IMR-90 (cell line): ENCODE measurements around the gene TBC1D12. TPM values are rescaled to one million over a fixed set of nuclear protein-coding genes. Genes with fewer than 3 reads are reported as not detected.

Source experiments
- ATAC-seq: fragments of 200-7000 bp; cut with Tn5 transposase; 2 replicates; pipeline ENCODE4 v1.9.1; 2020; ENCODE audit warnings: low read depth, mild to moderate bottlenecking, moderate library complexity
- BruUV-seq: library from RNA; stranded (reverse); fragments of 400-500 nt; replicated peaks from 2 replicates; lab custom pipeline; 2021; lab: Mats Ljungman, UMichigan
- CTCF ChIA-PET: fragments of 300-600 bp; formaldehyde crosslinking; extraction: SDS; loops from one replicate; lab custom pipeline; 2021; ENCODE audit warnings: antibody characterized with exemption; lab: Yijun Ruan, JAX
- POLR2A ChIA-PET: fragments of 300-600 bp; sonication (Branson Sonifier 250); formaldehyde crosslinking; loops from one replicate; lab custom pipeline; 2022; ENCODE audit warnings: antibody characterized with exemption; ENCODE audit not compliant: unreplicated experiment; lab: Charles Lee
- DNase-seq: peaks from one replicate; pipeline ENCODE4 v3.0.0; 2013
- H2AFZ ChIP-seq: replicated peaks from 2 replicates; pipeline ENCODE3; 2013; ENCODE audit warnings: low read length, mild to moderate bottlenecking; ENCODE audit not compliant: poor library complexity
- H2AK5ac ChIP-seq: 2 replicates; pipeline ENCODE4 v1.6.1; 2013; ENCODE audit warnings: low read depth, low read length, inconsistent platforms
- H2AK9ac ChIP-seq: replicated peaks from 2 replicates; pipeline ENCODE3; 2013; ENCODE audit warnings: mild to moderate bottlenecking, low read depth, low read length, moderate library complexity; ENCODE audit not compliant: poor library complexity
- H2BK120ac ChIP-seq: 2 replicates; pipeline ENCODE4 v1.6.1; 2013; ENCODE audit warnings: low read depth, low read length, inconsistent platforms
- H2BK15ac ChIP-seq: 3 replicates; pipeline ENCODE4 v1.6.1; 2013; ENCODE audit warnings: low read depth, low read length, inconsistent platforms
- H2BK20ac ChIP-seq: 2 replicates; pipeline ENCODE4 v1.6.1; 2013; ENCODE audit warnings: low read depth, mild to moderate bottlenecking, inconsistent platforms, low read length, moderate library complexity
- H2BK5ac ChIP-seq: 2 replicates; pipeline ENCODE4 v1.6.1; 2013; ENCODE audit warnings: mild to moderate bottlenecking, low read depth, low read length, inconsistent platforms; ENCODE audit not compliant: poor library complexity, severe bottlenecking
- H3K14ac ChIP-seq: replicated peaks from 2 replicates; pipeline ENCODE4 v1.6.1; 2013; ENCODE audit warnings: low read depth, low read length, inconsistent platforms
- H3K18ac ChIP-seq: 2 replicates; pipeline ENCODE4 v1.6.1; 2013; ENCODE audit warnings: low read depth, low read length, control low read depth
- H3K23ac ChIP-seq: 2 replicates; pipeline ENCODE4 v1.6.1; 2013; ENCODE audit warnings: low read depth, low read length, inconsistent platforms
- H3K27ac ChIP-seq: 2 replicates; pipeline ENCODE4 v1.5.1; 2013; ENCODE audit warnings: mild to moderate bottlenecking, control low read depth, low read length; ENCODE audit not compliant: insufficient read depth
- H3K27me3 ChIP-seq: 2 replicates; pipeline ENCODE4 v1.6.1; 2013; ENCODE audit warnings: low read length; ENCODE audit not compliant: control insufficient read depth, insufficient read depth
- H3K36me3 ChIP-seq: 2 replicates; pipeline ENCODE4 v1.6.1; 2013; ENCODE audit warnings: low read length, mixed read lengths; ENCODE audit not compliant: control insufficient read depth, insufficient read depth
- H3K4ac ChIP-seq: 2 replicates; pipeline ENCODE4 v1.6.1; 2013; ENCODE audit warnings: low read depth, low read length, inconsistent platforms
- H3K4me1 ChIP-seq: 2 replicates; pipeline ENCODE4 v1.6.1; 2013; ENCODE audit warnings: low read length, mixed read lengths; ENCODE audit not compliant: control insufficient read depth, insufficient read depth
- H3K4me2 ChIP-seq: 2 replicates; pipeline ENCODE4 v1.6.1; 2013; ENCODE audit warnings: low read depth, mild to moderate bottlenecking, control low read depth, low read length, moderate library complexity
- H3K4me3 ChIP-seq: 2 replicates; pipeline ENCODE4 v1.5.1; 2013; ENCODE audit warnings: low read depth, mild to moderate bottlenecking, control low read depth, low read length, moderate library complexity; ENCODE audit not compliant: insufficient read depth
- H3K56ac ChIP-seq: 2 replicates; pipeline ENCODE4 v1.6.1; 2013; ENCODE audit warnings: low read length, inconsistent platforms; ENCODE audit not compliant: insufficient read depth; ENCODE audit errors: extremely low read depth
- H3K79me1 ChIP-seq, 2 experiments: 2 replicates each; pipeline ENCODE4 v1.6.1; 2013; ENCODE audit warnings: low read length in 2 of 2, inconsistent platforms in 1 of 2, low read depth in 1 of 2
- H3K9ac ChIP-seq: 2 replicates; pipeline ENCODE4 v1.6.1; 2013; ENCODE audit warnings: low read depth, low read length, control low read depth
- H3K9me1 ChIP-seq: 2 replicates; pipeline ENCODE4 v1.6.1; 2013; ENCODE audit warnings: low read length, inconsistent platforms; ENCODE audit not compliant: insufficient read depth
- H3K9me3 ChIP-seq: 2 replicates; pipeline ENCODE4 v1.6.1; 2013; ENCODE audit warnings: low read length; ENCODE audit not compliant: control insufficient read depth, insufficient read depth
- H4K20me1 ChIP-seq: 2 replicates; pipeline ENCODE4 v1.6.1; 2013; ENCODE audit warnings: low read length, inconsistent platforms; ENCODE audit not compliant: insufficient read depth
- H4K5ac ChIP-seq: 2 replicates; pipeline ENCODE4 v1.6.1; 2013; ENCODE audit warnings: mild to moderate bottlenecking, low read depth, low read length, control low read depth
- H4K8ac ChIP-seq, 2 experiments: 2 replicates each; pipeline ENCODE4 v1.6.1; 2013; ENCODE audit warnings: low read depth in 2 of 2, low read length in 2 of 2, control low read depth in 1 of 2, inconsistent platforms in 1 of 2
- H4K91ac ChIP-seq: 2 replicates; pipeline ENCODE4 v1.6.1; 2013; ENCODE audit warnings: low read depth, low read length, inconsistent platforms; ENCODE audit not compliant: insufficient read depth
- BHLHE40 ChIP-seq: fragments of 150-350 bp; IDR thresholded peaks from 2 replicates; pipeline ENCODE4 v1.6.1; 2016; ENCODE audit warnings: mild to moderate bottlenecking, low read depth, low read length
- NFE2L2 ChIP-seq: fragments of 150-350 bp; IDR thresholded peaks from 2 replicates; pipeline ENCODE4 v1.6.1; 2016; ENCODE audit warnings: low read depth, mild to moderate bottlenecking, low read length
- USF2 ChIP-seq: fragments of 150-350 bp; IDR thresholded peaks from 2 replicates; pipeline ENCODE4 v1.6.1; 2017; ENCODE audit warnings: mild to moderate bottlenecking, antibody characterized with exemption, low read length, low read depth
- WGBS, 2 experiments: methylation state at CpG; one replicate each; pipeline versions ENCODE4 v1.1.5 to v1.1.7; 2013; ENCODE audit warnings: missing lambda C conversion rate in 2 of 2; ENCODE audit not compliant: insufficient read length in 1 of 2; ENCODE audit errors: extremely low coverage in 2 of 2; 5-methylcytosine and 5-hydroxymethylcytosine counted together
- dilution Hi-C: fragments of 300-500 bp; cut with HindIII; formaldehyde crosslinking; loops from one replicate; pipeline ENCODE4 v1.14.3; 2018; ENCODE audit warnings: low sequenced_read_pairs; ENCODE audit not compliant: unreplicated experiment
- in situ Hi-C: fragments of 300-500 bp; cut with MboI; formaldehyde crosslinking; loops from 3 replicates; pipeline ENCODE4 v1.14.3; 2019; ENCODE audit warnings: low sequenced_read_pairs, inconsistent platforms, mixed read lengths
- intact Hi-C: fragments of 100-400 bp; cut with micrococcal nuclease; formaldehyde crosslinking; loops from 2 replicates; pipeline ENCODE4 v1.10.0; 2022
- polyA plus RNA-seq, 3 experiments: library from polyadenylated mRNA; depleted of rRNA; stranded (reverse); fragments of >200 nt; gene quantifications; 2 replicates each; pipeline ENCODE4 v1.2.3, GENCODE V29; 2012; ENCODE audit warnings: low replicate concordance in 1 of 3
- total RNA-seq: library from RNA; depleted of rRNA; stranded (reverse); fragments of >200 nt; gene quantifications from 2 replicates; pipeline ENCODE4 v1.2.3, GENCODE V29; 2012

Gene TBC1D12
- total and polyA plus RNA-seq, 2 of the 4 experiments (the other 2 are of a cell fraction): 1.9 to 5.4 TPM

GRCh38 chr10:94353336-94353735 lies 49.0 kb upstream of the TBC1D12 start:
- no peak overlapping the region for H3K4me3 ChIP-seq
- no peak overlapping the region for H2AK9ac ChIP-seq
- H2AK5ac ChIP-seq: no peak overlapping the region
- no peak overlapping the region for H3K4me2 ChIP-seq
- H2AFZ ChIP-seq: no peak overlapping the region
- no peak overlapping the region for H3K27ac ChIP-seq
- H2BK5ac ChIP-seq: no peak overlapping the region
- H3K36me3 ChIP-seq: peaks cover 20% of the 10 kb centered on the region
- H3K56ac ChIP-seq: no peak overlapping the region
- TF ChIP-seq NFE2L2 (no peak), BHLHE40 (no peak), USF2 (no peak)
- peaks cover 4% of the 10 kb centered on the region; the same call in 1 of the 2 replicates for H4K20me1 ChIP-seq
- 83% methylated on average over 2 of the region's 3 CpGs; no CpG with 5 or more reads in 1 of the 2 experiments for WGBS, 2 experiments
- no peaks in the 10 kb centered on the region for H3K27me3 ChIP-seq
- no peak overlapping the region for H3K18ac ChIP-seq
- H3K23ac ChIP-seq: no peak overlapping the region
- no peak overlapping the region for H2BK120ac ChIP-seq
- intact Hi-C loops: no loop called here
- ChIA-PET CTCF (interaction anchor here (0.7 kb wide), 1 partner anchor 160 kb away, joined by 3 read pairs; no protein-coding TSS in a partner anchor), POLR2A (no interaction called here)
- no peak overlapping the region for H4K5ac ChIP-seq
- H3K4me1 ChIP-seq: no peaks in the 10 kb centered on the region
- dilution Hi-C loops: no loop called here
- no peak overlapping the region for H2BK20ac ChIP-seq
- H3K9me1 ChIP-seq: no peaks in the 10 kb centered on the region; the same call in 1 of the 2 replicates
- ATAC-seq: no peak
- no TSS peak for BruUV-seq
- no peak overlapping the region for H3K4ac ChIP-seq
- in situ Hi-C loops: no loop called here
- H2BK15ac ChIP-seq: no peak overlapping the region
- DNase-seq: no peak
- no peak overlapping the region for H3K14ac ChIP-seq
- H3K9me3 ChIP-seq: no peaks in the 10 kb centered on the region
- no peak overlapping the region for H4K91ac ChIP-seq
- peaks cover 4 to 7% of the 10 kb centered on the region in 2 experiments; a peak in 1 of 4 replicates for H3K79me1 ChIP-seq
- H3K9ac ChIP-seq: no peak overlapping the region
- H4K8ac ChIP-seq: no peak overlapping the region
